WI38 (cell line): ENCODE results near the gene MSI2.

Source experiments
- H3K4me3 ChIP-seq: 2 replicates; pipeline ENCODE4 v1.5.1; 2011; ENCODE audit warnings: low read depth, mild to moderate bottlenecking, control low read depth, low read length
- CTCF ChIP-seq: IDR thresholded peaks from 2 replicates; pipeline ENCODE4 v1.5.1; 2012; ENCODE audit warnings: low read depth, mild to moderate bottlenecking, control low read depth, low read length

Gene MSI2

GRCh38 chr17:57278740-57279387 is 22.5 kb downstream of the MSI2 start:
- TF ChIP-seq CTCF, result no peak
- no peak overlapping the region for H3K4me3 ChIP-seq

DNA sequence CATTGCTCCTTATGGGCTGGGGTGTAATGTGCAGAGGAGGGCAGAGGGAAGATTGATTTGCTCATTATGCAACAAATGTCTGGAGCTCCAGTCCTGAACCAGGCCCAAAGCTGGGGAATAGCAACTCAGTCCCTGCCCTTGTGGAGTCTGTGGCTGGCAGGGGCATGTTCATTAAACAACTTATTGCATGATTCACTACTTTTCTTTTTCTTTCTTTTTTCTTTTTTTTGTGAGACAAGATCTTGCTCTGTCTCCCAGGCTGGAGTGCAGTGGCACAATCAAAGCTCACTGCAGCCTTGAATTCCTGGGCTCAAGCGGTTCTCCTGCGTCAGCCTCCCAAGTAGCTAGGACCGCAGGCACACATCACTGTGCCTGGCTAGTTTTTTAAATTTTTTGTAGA is 23.1 kb downstream of the MSI2 start:
- no peak overlapping the region for H3K4me3 ChIP-seq
- TF ChIP-seq CTCF, result no peak

DNA sequence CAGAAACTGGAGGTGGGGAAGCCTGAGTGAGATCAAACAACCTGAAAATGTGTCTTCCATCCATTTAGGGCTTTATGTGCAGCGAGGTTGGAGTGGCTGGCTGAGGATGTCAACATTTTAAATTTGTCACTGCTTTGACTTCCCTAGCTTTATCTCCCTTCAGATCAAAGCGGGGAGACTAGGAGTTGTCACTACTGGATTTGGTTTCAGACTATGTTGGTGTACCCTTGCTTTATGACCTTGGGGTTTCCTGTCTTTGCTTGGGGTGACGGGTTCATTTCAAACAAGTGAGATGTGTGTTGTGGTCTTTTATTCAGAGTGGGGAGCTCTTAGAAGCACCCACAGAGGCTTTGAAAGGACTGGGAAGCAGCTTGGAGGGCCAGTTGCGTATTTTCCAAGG is 25.6 kb downstream of the MSI2 start:
- no peak overlapping the region for H3K4me3 ChIP-seq
- TF ChIP-seq CTCF, result no peak

- H3K4me3 ChIP-seq, result no peak overlapping the region
- no peak for TF ChIP-seq CTCF
Measured at GRCh38 chr17:57282296-57282695, 26.0 kb downstream of the MSI2 start.

GRCh38 chr17:57283203-57283971 is 27.1 kb downstream of the MSI2 start:
- no peak overlapping the region for H3K4me3 ChIP-seq
- no peak for TF ChIP-seq CTCF

GRCh38 chr17:57284583-57284982 is 28.3 kb downstream of the MSI2 start:
- TF ChIP-seq CTCF, result no peak
- no peak overlapping the region for H3K4me3 ChIP-seq

- no peak for TF ChIP-seq CTCF
- H3K4me3 ChIP-seq, result no peak overlapping the region
Measured at GRCh38 chr17:57284984-57285646, 28.8 kb downstream of the MSI2 start.
